Mucosa of descending colon (tissue), 3 donors: ENCODE results near the gene FGF1. TPM values are rescaled to one million over a fixed set of nuclear protein-coding genes. Genes with fewer than 3 reads are reported as not detected.

Experiments
- ATAC-seq: fragments of 200-7000 bp; cut with Tn5 transposase; one replicate; pipeline ENCODE4 v1.9.1; 2020; ENCODE audit warnings: mild to moderate bottlenecking, moderate library complexity
- DNase-seq, 3 donors: peaks; one replicate each; pipeline ENCODE4 v3.0.0-alpha.2; 2020
- H3K36me3 ChIP-seq: fragments of 200-600 bp; one replicate; pipeline ENCODE4 v1.8.0; 2021; ENCODE audit warnings: low read depth, mild to moderate bottlenecking
- H3K4me1 ChIP-seq: fragments of 200-600 bp; one replicate; pipeline ENCODE4 v1.8.0; 2021; ENCODE audit warnings: low read depth, mild to moderate bottlenecking
- H3K4me3 ChIP-seq: fragments of 200-600 bp; one replicate; pipeline ENCODE4 v1.8.0; 2021; ENCODE audit warnings: mild to moderate bottlenecking
- H3K9me3 ChIP-seq: fragments of 200-600 bp; one replicate; pipeline ENCODE4 v1.8.0; 2021; ENCODE audit warnings: mild to moderate bottlenecking
- intact Hi-C, 2 donors: fragments of 100-400 bp; cut with DNase I in 1 of 2; cut with micrococcal nuclease in 1 of 2; formaldehyde crosslinking; loops; one replicate each; pipeline versions ENCODE4 v1.11.0 to v1.11.1; 2022; cut with DNase I, micrococcal nuclease
- total RNA-seq, 3 donors: library from RNA; stranded (reverse); fragmentation: NEBNext Ultra II Directional in 2 of 3; extraction: Animal tissue kit (Norgen Biotek cat#: 25700) in 2 of 3; gene quantifications; one replicate each; pipeline versions ENCODE4 v1.2.1 to v1.2.4, GENCODE V29; 2021 to 2023
- TF ChIP-seq, protein P1 (sequence below): fragments of 200-600 bp; IDR thresholded peaks from one replicate; pipeline ENCODE4 v1.8.0; 2022; ENCODE audit warnings: antibody characterized with exemption, mild to moderate bottlenecking
- donor health status: DM: no; HTN: no; CAD: no; lungs with moderate emphysema.
- donor health status: DM: no; HTN: no; CAD: no.
- donor health status: DM: no; HTN: yes; CAD: no.

Gene FGF1
- total RNA-seq, 3 donors from 2014 or later: 0.31 to 3.5 (median 0.35) TPM

DNA sequence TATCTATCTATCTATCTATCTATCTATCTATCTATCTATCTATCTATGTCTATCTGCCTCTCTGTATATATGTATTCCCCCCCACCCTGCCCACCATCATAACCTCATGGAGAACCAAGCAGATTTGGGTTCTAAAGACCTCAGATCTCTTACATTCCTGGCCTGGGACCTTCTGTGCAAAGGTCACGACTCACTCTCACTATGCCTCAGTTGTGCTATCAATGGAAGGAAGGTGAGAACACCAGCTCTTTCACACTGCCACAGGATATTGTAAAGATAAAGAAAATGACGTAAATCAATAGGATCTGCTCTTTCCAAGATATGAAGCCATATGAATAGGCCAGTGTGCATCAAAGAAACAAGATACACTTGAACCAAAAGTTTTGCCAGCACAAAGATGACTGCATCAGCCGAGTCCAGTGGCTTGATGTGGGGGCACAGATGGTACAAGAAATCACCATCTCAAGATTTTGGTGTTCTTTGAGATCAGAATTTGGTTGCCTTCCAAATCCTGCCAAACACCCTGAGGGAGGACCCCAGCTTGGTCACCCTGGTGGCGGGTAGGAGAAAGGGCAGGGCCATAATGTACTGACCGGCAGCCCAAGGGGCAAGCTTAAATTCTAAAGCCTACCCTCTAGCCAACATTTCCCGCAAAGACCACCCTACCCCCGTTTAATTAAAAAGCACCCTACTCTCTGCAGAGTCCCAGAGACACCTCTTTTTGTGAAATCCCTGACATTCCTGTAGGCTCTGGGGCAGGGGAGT is 8.4 kb upstream of the FGF1 start:
- Histone ChIP-seq H3K4me3 (no peak overlapping the region), H3K4me1 (no peaks in the 10 kb centered on the region), H3K9me3 (no peaks in the 10 kb centered on the region), H3K36me3 (no peaks in the 10 kb centered on the region)
- TF ChIP-seq, protein P1, sequence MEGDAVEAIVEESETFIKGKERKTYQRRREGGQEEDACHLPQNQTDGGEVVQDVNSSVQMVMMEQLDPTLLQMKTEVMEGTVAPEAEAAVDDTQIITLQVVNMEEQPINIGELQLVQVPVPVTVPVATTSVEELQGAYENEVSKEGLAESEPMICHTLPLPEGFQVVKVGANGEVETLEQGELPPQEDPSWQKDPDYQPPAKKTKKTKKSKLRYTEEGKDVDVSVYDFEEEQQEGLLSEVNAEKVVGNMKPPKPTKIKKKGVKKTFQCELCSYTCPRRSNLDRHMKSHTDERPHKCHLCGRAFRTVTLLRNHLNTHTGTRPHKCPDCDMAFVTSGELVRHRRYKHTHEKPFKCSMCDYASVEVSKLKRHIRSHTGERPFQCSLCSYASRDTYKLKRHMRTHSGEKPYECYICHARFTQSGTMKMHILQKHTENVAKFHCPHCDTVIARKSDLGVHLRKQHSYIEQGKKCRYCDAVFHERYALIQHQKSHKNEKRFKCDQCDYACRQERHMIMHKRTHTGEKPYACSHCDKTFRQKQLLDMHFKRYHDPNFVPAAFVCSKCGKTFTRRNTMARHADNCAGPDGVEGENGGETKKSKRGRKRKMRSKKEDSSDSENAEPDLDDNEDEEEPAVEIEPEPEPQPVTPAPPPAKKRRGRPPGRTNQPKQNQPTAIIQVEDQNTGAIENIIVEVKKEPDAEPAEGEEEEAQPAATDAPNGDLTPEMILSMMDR: no peak
- DNase-seq (no peak), ATAC-seq (no peak)
- intact Hi-C loops: no loop called here

DNA sequence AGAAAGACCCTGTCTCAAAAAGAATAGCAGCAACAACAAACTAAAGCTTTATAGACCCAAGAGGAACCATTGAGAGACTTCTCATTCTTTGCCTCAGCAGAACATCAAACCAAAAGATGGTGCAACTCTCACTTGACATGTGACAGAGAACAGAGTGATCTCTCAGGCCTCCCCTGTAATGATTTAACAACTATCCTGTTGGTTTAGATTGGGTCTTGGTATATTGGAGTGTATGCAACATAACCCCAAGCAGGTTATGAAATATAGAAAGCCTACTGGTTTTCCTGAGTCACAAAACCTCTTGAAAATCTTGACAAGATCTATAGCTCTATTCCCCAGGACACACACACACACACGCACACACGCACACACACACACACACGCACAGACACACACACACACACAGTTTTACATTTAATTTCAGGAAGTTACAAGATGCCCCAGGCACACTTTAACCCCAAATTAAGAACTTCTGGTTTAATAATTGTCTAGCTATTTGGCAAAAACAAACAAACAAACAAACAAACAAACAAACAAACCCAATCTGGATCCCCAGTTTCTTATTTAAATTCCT is 6.5 kb upstream of the FGF1 start:
- Histone ChIP-seq H3K9me3 (no peaks in the 10 kb centered on the region), H3K4me1 (no peaks in the 10 kb centered on the region), H3K4me3 (no peak overlapping the region), H3K36me3 (no peaks in the 10 kb centered on the region)
- DNase-seq (no peak), ATAC-seq (no peak)
- intact Hi-C loops: no loop called here
- TF ChIP-seq, protein P1: no peak

DNA sequence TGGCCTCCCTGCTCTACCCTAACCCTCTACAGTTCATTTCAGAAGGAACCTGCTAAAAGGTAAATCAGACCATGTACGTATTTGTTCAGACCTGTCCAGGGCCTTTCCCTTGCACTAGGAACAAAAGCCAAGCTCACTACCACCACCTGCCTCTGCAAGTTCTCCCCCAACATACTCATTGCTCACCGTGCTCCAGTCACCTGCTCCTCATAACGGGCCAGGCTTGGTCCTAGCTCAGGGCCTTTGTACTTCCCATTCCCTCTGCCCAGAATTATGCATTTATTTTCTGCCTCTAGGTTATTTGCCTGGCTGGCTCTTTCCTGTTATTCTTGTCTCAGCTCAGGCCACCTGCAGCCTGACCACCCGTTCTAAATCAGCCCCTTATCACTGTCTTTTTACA is 4.8 kb upstream of the FGF1 start:
- H3K4me3 ChIP-seq: no peak overlapping the region
- TF ChIP-seq, protein P1: no peak
- intact Hi-C loops: no loop called here
- H3K36me3 ChIP-seq: no peaks in the 10 kb centered on the region
- no peak for DNase-seq
- H3K9me3 ChIP-seq: no peaks in the 10 kb centered on the region
- ATAC-seq: no peak
- no peaks in the 10 kb centered on the region for H3K4me1 ChIP-seq

DNA sequence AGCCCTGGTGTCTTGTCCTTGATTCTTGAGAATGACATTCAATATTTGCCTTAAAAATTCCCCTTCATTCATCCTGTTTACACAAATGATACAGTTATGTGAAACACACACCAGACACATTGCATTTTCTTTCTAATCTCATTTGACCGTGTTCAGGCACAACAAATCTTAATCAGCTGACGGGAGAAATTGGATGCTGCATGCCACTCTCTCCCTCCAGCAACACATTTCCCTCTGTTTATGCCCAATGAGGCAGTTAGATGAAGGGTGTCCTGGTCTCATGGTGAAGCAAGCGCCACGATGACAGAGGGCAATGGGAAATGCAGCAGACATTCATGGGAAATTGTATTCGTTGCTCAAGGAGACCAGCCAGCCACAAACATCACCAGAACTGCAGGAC is 3.2 kb upstream of the FGF1 start:
- no peak overlapping the region for H3K4me3 ChIP-seq
- TF ChIP-seq, protein P1: no peak
- H3K36me3 ChIP-seq: no peaks in the 10 kb centered on the region
- ATAC-seq (no peak), DNase-seq (no peak)
- intact Hi-C loops: no loop called here
- no peaks in the 10 kb centered on the region for H3K4me1 ChIP-seq
- H3K9me3 ChIP-seq: no peaks in the 10 kb centered on the region

DNA sequence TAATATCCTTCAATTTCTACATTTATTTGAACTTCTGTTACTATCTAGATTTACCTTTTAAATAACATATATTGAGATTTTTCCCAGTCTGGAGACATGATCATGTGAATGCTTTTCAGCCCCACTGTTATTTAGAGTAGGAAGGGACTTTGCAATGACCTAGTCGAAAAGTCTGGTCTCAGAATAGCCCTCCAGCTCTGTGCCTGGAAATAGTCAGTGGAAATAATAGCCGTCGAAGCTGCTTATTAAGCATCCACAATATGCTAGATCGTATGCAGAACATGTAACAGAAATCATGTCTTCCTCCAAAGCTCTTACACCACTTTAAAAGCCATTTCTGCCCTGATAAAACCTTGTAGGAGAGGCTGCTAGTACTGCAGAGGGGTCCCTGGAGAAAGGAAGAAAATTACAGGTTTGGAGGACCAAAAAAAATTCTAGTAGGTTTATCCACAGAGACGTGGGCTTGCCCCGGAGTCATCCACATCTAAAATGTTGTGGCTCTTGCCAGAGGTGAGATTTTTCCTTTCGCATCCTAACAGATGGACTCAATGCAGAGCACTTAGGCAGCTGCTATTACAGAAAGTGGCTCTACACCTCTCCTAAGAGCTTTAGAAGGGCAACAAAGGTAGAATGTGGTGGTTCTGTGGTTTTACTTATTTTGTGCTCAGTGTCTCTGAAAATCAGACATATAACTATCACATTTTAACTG is 2.5 kb upstream of the FGF1 start:
- DNase-seq (no peak), ATAC-seq (no peak)
- Histone ChIP-seq H3K36me3 (no peaks in the 10 kb centered on the region), H3K4me1 (no peaks in the 10 kb centered on the region), H3K9me3 (no peaks in the 10 kb centered on the region), H3K4me3 (no peak overlapping the region)
- intact Hi-C loops: no loop called here
- TF ChIP-seq, protein P1: no peak
